ENCODE measurements around the gene KLK4. TPM values are rescaled to one million over a fixed set of nuclear protein-coding genes. Genes with fewer than 3 reads are reported as not detected.

KLK4 gene
- total and polyA plus RNA-seq, 2 of the 13 experiments (the other 11 are each of a cell fraction or from before 2014, with no cell fraction given), result not detected

DNA sequence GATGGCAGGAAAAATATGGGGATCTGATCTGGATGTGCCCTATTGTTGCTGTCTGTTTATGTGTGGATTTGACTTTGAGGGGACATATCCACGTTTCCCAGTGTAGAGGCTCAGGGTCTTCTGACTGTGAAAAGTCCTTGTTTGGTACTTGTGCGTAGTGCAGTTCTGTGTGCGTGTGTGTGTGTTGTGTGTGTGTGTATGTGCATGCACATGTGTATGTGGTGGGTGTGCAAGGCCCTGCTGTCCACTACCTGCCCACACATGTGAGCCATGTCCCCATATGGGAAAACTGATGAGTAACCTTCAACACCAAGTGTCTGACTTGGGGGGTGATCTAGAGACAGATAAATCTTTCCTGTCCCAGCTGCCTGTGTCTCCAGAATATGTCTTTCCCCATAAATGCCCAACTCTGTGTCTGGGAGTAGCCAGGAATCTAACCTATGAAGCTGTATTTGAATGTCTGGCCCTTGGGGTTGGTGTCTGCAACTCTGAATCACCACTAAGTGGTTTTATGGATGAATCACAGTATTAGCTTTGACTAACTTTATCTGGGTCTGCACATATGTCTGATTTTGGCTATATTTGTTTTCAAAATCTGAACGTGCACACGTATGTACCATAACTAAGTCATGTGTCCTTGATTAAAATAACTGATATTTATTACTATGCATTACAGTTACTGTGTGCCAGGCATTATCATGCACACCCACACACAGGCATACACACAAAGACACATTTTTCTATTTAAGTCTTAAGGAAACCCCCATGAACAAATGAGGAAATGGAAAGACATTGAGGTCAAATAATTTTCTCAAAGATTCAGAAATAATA, 20.6 kb downstream of the KLK4 start:
- H3K9me3 ChIP-seq (ENCODE audit: low read length), result no peaks in the 10 kb centered on the region
- no peaks in the 10 kb centered on the region for H4K20me1 ChIP-seq (ENCODE audit: insufficient read depth, low read length)
- H3K4me2 ChIP-seq (ENCODE audit: low read depth, low read length), result no peak overlapping the region
- no peaks in the 10 kb centered on the region for H3K36me3 ChIP-seq (replicated peaks in 1 of 2; ENCODE audit: control insufficient read depth in 1 of 2, insufficient read depth in 2 of 2, low read length in 2 of 2)
- no peaks in the 10 kb centered on the region; a peak in 1 of 5 replicates for H3K27me3 ChIP-seq (ENCODE audit: control insufficient read depth in 1 of 2, insufficient read depth in 2 of 2, low read length in 2 of 2)
- H3K4me3 ChIP-seq (replicated peaks in 1 of 3; ENCODE audit: insufficient read depth in 1 of 3, low read depth in 2 of 3, low read length in 3 of 3), result no peak overlapping the region
- in situ Hi-C loops (cut with HindIII; ENCODE audit: extremely low pct_ligation_motif_present, low pct_unique_long_range_greater_than_20kb) (no loop called here), intact Hi-C loops (cut with micrococcal nuclease; ENCODE audit: unreplicated experiment) (no loop called here)
- H3K9ac ChIP-seq (ENCODE audit: insufficient read depth, low read depth, low read length), result no peak overlapping the region
- no TSS peak for BruUV-seq (replicated peaks)
- CTCF ChIA-PET (ENCODE audit: low intra/inter-chr PET ratio, low total read pairs), result no interaction called here
- no peaks in the 10 kb centered on the region for H3K4me1 ChIP-seq (ENCODE audit: insufficient read depth, low read length)
- no peak for DNase-seq (ENCODE audit: low spot score)
- POLR2A ChIA-PET, result no interaction called here
- no peak for FAIRE-seq
- no peak for TF ChIP-seq MYC (CRISPR knock-in tag; IDR thresholded peaks at IDR 0.05; ENCODE audit: borderline replicate concordance)
- TF ChIP-seq, protein P1, sequence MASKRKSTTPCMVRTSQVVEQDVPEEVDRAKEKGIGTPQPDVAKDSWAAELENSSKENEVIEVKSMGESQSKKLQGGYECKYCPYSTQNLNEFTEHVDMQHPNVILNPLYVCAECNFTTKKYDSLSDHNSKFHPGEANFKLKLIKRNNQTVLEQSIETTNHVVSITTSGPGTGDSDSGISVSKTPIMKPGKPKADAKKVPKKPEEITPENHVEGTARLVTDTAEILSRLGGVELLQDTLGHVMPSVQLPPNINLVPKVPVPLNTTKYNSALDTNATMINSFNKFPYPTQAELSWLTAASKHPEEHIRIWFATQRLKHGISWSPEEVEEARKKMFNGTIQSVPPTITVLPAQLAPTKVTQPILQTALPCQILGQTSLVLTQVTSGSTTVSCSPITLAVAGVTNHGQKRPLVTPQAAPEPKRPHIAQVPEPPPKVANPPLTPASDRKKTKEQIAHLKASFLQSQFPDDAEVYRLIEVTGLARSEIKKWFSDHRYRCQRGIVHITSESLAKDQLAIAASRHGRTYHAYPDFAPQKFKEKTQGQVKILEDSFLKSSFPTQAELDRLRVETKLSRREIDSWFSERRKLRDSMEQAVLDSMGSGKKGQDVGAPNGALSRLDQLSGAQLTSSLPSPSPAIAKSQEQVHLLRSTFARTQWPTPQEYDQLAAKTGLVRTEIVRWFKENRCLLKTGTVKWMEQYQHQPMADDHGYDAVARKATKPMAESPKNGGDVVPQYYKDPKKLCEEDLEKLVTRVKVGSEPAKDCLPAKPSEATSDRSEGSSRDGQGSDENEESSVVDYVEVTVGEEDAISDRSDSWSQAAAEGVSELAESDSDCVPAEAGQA (IDR thresholded peaks at IDR 0.05; ENCODE audit: low read depth), result no peak
- TF ChIP-seq, protein P1 (CRISPR knock-in tag; IDR thresholded peaks at IDR 0.05; ENCODE audit: borderline replicate concordance), result no peak
- TF ChIP-seq, protein P2, sequence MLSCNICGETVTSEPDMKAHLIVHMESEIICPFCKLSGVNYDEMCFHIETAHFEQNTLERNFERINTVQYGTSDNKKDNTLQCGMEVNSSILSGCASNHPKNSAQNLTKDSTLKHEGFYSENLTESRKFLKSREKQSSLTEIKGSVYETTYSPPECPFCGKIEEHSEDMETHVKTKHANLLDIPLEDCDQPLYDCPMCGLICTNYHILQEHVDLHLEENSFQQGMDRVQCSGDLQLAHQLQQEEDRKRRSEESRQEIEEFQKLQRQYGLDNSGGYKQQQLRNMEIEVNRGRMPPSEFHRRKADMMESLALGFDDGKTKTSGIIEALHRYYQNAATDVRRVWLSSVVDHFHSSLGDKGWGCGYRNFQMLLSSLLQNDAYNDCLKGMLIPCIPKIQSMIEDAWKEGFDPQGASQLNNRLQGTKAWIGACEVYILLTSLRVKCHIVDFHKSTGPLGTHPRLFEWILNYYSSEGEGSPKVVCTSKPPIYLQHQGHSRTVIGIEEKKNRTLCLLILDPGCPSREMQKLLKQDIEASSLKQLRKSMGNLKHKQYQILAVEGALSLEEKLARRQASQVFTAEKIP (CRISPR knock-in tag; IDR thresholded peaks at IDR 0.05; ENCODE audit: borderline replicate concordance), result no peak
- no peak for TF ChIP-seq ZFP36L2 (CRISPR knock-in tag; IDR thresholded peaks at IDR 0.05)
- no peak for TF ChIP-seq ZNF709 (CRISPR knock-in tag; IDR thresholded peaks at IDR 0.05)
- TF ChIP-seq, protein P3, sequence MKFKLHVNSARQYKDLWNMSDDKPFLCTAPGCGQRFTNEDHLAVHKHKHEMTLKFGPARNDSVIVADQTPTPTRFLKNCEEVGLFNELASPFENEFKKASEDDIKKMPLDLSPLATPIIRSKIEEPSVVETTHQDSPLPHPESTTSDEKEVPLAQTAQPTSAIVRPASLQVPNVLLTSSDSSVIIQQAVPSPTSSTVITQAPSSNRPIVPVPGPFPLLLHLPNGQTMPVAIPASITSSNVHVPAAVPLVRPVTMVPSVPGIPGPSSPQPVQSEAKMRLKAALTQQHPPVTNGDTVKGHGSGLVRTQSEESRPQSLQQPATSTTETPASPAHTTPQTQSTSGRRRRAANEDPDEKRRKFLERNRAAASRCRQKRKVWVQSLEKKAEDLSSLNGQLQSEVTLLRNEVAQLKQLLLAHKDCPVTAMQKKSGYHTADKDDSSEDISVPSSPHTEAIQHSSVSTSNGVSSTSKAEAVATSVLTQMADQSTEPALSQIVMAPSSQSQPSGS (CRISPR knock-in tag; IDR thresholded peaks at IDR 0.05), result no peak
- no peak for TF ChIP-seq HOXA9 (CRISPR knock-in tag; IDR thresholded peaks at IDR 0.05; ENCODE audit: borderline replicate concordance)
- TF ChIP-seq ZNF850 (CRISPR knock-in tag; conservative IDR thresholded peaks at IDR 0.05), result no peak
- no peak overlapping the region for H3K27ac ChIP-seq (ENCODE audit: extremely low read length, insufficient read depth, low read length)
- 4% methylated on average over 3 of the region's 5 CpGs for WGBS (ENCODE audit: low lambda C conversion rate)
- H3K79me2 ChIP-seq (ENCODE audit: insufficient read depth, low read length), result no peaks in the 10 kb centered on the region
- no peak overlapping the region for H2AFZ ChIP-seq (ENCODE audit: low read length)
- ATAC-seq, result no peak
